GM21786 (cell line): ENCODE measurements around the gene U2SURP.
"Not testable (repeated sequence)": the region's sequence is repeated elsewhere in the genome, so short reads cannot be mapped to it uniquely, and the experiment has no call there.

Experiments used
- ATAC-seq: cut with Tn5 transposase; IDR thresholded peaks from one replicate; pipeline ENCODE4 v1.9.1; 2021; ENCODE audit not compliant: unreplicated experiment

U2SURP gene

DNA sequence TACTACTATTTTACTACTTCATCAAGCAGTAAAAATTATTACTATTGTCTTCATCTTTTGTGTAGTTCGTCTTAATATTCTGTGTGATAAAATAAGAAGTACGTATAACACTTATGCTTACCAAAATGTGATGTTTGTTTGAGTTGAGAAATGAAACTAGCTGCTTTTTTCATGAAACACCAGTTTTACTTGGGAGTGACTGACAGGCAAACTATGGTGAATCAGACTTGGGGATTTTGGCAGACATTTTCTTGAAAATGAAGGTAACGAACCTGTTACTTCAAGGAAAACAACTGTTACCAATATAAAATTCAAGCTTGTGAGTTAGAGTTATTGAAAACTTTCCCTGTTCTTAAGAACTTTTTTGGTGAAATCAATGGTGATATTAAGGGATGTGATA lies 10.3 kb downstream of the U2SURP start:
- ATAC-seq: no peak

DNA sequence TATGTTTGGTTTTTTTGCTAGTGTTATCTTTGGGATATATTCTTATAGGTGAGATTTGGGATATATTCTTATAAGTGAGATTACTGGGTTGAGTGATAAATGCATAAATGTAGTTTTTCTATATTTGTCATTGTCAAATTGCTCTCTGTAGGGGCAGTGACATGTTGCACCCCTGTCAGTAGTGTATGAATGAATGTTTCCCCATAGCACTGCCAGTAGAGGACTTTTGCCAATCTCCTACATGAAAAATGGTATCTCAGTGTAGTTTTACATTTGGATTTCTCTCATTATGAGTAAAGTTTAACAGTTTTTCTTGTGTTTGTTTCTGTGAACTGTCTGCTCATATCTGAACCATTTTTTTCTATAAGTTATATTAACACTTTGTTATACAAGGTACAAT lies 13.6 kb downstream of the U2SURP start:
- no peak for ATAC-seq

DNA sequence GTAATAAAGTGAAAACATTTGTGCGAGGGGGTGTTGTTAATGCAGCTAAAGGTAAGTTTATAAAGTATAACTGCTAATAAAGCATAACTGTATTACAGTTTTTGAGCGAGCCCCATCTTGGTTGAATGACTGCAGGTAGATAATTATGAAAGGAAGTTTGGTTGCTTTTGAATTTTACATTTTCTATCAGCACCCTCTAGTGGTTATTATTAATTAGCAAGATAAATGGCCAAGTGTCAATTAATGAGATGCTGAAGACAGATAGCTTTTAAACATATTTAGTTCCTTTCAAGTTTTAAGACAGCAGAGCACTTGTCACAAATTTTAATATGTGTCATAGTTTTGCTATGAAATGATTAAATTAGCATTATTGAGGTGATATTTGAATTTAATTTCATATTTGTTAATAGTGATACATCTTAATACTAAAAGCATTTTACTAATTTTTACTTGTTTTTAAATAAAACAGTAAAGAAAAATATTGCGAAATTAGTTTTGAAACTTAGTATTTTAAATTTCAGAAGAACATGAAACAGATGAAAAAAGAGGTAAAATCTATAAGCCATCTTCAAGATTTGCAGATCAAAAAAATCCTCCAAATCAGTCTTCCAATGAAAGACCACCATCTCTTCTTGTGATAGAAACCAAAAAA lies 15.1 kb downstream of the U2SURP start:
- ATAC-seq: no peak

- ATAC-seq: no peak
Observed at GRCh38 chr3:143024351-143024960, 23.1 kb downstream of the U2SURP start.

GRCh38 chr3:143031327-143031726 lies 30.0 kb downstream of the U2SURP start:
- no peak for ATAC-seq

DNA sequence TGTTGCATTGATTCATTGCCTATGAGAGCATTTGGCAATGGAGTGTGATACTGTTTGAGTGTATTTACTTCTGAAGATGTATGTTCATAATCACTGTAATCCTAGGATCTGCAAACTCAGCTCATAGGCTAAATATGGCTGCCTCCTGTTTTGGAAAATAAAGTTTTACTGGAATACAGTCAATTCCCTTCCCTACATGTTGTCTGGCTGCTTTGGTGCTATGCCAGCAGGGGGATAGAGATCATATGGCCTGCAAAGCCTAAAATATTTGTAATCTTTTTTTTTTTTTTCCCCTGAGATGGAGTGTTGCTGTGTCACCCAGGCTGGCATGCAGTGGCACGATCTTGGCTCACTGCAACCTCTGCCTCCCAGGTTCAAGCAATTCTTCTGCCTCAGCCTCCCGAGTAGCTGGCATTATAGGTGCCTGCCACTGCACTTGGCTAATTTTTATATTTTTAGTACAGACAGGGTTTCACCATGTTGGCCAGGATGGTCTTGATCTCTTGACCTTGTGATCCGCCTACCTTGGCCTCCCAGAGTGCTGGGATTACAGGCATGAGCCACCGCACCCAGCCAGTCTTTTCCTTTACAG lies 30.5 kb downstream of the U2SURP start:
- not testable (repeated sequence) for ATAC-seq

DNA sequence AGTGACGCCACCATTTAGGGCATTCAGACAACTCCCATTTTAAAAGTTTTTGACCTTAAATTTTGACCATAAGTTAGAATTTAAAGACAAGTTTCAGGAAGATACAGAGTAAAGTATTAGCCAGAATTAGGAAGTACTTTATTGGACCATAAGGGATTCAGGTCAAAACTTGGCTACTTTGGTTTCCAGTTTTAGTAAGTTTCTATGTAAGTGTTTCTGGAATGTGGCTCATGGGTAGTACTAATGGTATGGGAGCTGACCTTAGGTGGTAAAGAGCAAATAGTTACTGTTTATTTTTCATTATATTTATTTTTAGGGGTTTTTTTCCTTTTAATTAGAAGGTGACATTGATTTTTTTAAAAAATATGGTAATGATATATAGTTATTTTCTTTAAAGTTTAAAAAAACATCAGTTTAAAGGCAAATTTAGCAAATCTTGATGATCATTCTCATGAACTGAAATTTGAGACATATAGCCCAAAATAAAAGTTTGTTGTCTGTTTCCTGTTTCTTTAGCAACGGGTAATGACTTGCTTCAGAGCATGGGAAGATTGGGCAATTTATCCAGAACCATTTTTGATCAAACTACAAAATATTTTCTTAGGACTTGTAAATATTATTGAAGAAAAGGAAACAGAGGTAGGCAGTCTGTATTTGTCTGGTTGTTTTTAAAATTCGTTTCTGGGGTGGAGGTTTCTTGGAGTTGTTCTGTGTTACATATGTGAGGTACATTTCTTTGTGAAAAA lies 34.3 kb downstream of the U2SURP start:
- no peak for ATAC-seq

- ATAC-seq: no peak
Observed at GRCh38 chr3:143036557-143036956, 35.2 kb downstream of the U2SURP start.

DNA sequence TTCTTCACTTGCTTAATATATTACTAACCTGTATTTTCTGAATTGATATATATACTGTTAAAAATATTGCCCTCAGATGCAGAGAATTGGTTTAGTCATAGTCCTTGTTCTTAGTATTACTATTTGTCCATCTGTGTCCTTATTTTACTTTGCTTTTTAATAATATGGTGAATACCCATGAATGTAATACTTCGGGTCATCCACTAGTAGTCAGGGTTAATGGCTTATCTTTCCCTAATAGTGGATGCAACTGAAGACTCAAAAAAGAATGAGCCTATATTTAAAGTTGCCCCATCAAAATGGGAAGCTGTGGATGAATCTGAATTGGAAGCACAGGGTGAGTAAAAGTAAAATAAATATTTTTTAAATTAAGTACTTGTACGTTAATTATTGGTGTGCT lies 36.5 kb downstream of the U2SURP start:
- ATAC-seq: no peak

DNA sequence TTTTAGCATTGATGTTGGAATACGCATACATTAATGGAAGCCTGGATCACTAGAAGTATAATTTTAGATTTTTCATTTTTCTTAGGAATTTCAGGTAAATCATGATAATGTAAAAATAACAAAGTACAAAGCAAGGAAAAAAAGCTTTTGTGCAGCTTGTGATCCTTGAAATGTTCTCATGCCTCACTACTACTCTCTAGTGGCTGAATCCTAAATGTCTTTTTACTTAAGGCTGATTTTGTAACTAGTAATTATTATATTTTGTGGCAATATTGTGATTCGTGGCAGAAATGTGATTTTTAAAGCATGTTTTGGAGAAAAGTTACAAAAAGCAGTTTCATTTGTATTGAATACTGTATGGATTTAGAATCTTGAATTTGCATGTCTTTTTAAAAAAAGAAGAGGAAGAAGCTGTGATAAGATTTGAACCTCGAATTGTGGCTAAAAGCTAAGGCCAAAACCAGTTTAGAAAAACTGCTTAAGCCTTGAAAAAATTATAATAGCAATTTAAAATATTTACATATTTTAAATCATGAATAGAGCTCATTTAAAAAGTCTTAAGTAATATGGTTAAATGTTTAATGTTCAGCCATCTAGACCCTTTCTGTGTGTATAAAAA lies 39.0 kb downstream of the U2SURP start:
- ATAC-seq: no peak

GRCh38 chr3:143041903-143042302 lies 40.5 kb downstream of the U2SURP start:
- no peak for ATAC-seq

DNA sequence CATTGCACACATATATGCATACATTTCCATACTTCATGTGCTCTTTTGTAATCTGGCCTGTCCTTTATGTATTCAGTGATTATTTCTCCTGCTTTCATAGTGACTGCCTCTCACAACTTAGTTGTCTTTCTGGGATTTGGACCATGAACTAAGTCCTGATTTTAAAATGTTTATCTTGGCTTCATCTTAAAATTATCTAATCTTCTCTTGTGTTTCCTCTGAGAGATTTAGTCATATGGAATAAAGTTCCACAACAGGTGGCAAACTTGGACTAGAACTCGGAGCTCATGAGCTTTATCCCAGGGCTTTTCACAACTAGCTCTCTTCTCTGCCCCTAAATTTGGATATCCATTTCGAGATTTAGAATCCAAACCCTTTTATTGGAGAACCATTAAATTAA lies 44.3 kb downstream of the U2SURP start:
- no peak for ATAC-seq

GRCh38 chr3:143046075-143046474 lies 44.7 kb downstream of the U2SURP start:
- ATAC-seq: not testable (repeated sequence)

GRCh38 chr3:143054011-143054410 lies 52.6 kb downstream of the U2SURP start:
- no peak for ATAC-seq

DNA sequence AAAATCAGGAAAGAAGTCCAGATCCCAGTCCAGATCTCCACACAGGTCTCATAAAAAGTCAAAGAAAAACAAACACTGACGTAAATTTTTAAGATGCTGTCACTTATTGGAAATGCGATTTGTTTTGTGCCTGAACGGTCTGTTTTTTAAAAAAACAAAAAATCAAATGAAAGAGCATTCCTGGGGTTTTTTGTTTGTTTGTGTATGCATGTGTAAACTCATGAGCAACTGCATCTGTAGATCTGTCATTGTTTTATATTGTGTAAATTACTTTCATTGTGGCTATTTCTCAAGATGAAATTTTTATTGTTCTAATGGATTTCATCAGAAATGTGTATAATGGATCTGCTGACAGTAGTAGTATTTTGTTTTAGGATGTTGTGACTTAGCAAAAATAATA lies 55.0 kb downstream of the U2SURP start:
- no peak for ATAC-seq

GRCh38 chr3:143060906-143061305 lies 59.5 kb downstream of the U2SURP start:
- peak; percentile 98 for ATAC-seq

DNA sequence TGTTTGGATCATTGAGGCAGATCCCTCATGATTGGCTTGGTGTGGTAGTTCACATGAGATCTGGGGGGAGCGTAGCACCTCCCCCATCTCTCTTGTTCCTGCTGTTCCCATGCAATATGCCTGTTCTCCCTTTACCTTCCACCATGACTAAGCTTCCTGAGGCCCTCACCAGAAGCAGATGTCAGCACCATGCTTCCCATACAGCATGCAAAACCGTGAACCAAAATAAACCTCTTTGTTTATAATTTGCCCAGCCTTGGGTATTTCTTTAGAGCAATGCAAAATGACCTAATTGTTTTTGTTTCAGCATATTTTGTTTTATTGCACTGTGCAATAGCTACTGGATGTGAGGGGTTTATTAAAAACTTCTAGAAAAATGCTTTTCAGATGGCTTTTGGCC lies 61.6 kb downstream of the U2SURP start:
- no peak for ATAC-seq

DNA sequence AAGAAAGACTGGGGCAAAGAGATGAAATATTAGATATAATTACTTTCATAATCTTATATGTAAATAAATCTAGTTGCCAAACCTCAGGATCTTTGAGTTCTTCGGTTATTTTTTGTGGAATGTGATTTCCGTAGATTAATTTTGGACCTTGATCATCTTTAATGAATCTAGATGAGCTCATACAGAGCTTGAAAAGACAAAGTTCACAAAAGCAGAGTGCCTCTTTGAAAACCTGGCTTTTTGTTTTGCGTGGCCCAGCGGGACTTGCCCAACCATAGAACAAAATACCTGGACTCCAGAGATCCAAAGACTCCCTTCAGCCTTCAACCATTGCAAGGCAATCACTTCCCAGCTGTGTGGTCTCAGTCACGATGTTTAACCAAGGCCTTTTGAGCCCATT lies 63.4 kb downstream of the U2SURP start:
- ATAC-seq: no peak

DNA sequence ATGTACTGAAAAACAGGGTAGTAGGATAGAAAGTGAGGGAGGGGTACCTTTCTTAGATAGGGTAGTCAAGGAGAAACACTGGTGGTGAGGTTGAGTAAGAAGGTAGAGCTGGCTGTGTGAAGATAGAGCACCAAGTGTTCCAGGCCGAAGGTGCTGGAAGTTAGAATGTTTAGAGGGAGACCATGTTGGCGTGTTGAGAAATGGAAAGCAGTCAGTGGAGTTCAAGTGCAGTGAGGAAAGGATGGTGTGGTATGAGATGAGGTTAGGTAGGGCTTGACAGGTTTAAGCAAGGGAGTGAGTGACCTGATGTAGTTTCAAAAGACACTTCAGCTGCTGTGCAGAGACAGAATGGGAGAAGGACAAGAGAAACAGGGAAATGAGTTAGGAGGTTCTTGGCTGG lies 64.0 kb downstream of the U2SURP start:
- ATAC-seq: no peak

DNA sequence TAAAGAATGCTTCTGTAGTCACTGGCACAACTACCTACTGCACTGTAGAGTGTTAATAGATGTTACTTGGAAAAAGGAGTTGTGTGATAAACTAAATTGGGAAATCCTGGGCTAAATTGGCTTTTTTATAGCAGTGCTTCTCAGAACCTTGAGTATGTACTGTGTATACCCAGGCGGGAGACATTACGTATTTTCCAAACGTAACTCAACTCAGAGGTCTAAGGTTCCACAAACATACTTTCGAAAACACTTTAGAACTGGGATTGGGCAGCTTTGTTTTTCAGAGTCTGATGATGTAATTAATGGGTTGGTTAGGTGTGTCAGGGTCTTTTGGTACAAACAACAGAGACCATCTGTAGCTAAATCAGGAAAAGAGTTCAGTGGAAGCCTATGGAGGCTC lies 64.7 kb downstream of the U2SURP start:
- no peak for ATAC-seq

DNA sequence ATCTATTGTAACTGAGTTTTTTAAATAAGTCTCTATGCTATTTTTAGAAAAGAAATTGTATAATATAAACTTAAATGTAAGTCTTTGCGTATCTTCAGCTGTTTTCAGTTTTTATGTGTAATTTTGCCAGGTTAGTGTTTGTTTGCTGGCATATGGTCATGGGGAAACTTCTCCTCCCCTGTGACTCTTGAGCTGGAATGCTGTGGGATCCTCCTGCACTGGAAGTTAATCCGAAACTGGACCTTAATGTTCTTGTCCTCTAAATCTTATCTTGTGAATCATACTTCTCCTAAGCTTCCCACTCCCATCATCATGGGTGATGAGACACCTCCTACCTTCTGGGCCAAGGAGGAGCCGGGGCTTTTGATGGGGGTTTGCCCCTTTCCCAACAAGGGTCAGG lies 65.8 kb downstream of the U2SURP start:
- no peak for ATAC-seq

- ATAC-seq: no peak
Observed at GRCh38 chr3:143068059-143068458, 66.7 kb downstream of the U2SURP start.
